HG02571 (cell line): Measurements from ENCODE around the gene BPIFA3.

Experiments used
- ATAC-seq: cut with Tn5 transposase; IDR thresholded peaks from one replicate; pipeline ENCODE4 v1.9.1; 2021; ENCODE audit warnings: mild to moderate bottlenecking, moderate library complexity; ENCODE audit not compliant: unreplicated experiment

The BPIFA3 gene

GRCh38 chr20:33211817-33212424, 5.2 kb upstream of the BPIFA3 start:
- no peak for ATAC-seq

GRCh38 chr20:33224399-33224798, 7.2 kb downstream of the BPIFA3 start:
- no peak for ATAC-seq

GRCh38 chr20:33229843-33230242, 12.7 kb downstream of the BPIFA3 start:
- ATAC-seq = no peak

DNA sequence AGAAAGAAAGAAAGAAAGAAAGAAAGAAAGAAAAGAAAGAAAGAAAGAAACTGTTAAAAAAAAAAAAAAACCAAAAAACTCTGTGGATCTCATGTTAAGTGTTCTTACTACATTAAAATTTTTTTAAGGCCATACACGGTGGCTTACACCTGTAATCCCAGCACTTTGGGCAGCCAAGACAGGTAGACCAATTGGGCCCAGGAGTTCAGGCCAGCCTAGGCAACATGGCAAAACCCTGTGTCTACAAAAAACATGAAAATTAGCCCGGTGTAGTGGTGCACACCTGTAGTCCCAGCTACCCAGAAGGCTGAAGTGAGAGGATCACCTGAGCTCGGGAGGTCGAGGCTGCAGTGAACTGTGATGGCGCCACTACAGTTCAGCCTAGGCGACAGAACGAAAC, 14.1 kb downstream of the BPIFA3 start:
- ATAC-seq = no peak

GRCh38 chr20:33232486-33233072, 15.4 kb downstream of the BPIFA3 start:
- no peak for ATAC-seq

GRCh38 chr20:33233129-33233774, 16.1 kb downstream of the BPIFA3 start:
- no peak for ATAC-seq

- ATAC-seq = no peak
Measured at GRCh38 chr20:33234050-33234449, 16.9 kb downstream of the BPIFA3 start.

DNA sequence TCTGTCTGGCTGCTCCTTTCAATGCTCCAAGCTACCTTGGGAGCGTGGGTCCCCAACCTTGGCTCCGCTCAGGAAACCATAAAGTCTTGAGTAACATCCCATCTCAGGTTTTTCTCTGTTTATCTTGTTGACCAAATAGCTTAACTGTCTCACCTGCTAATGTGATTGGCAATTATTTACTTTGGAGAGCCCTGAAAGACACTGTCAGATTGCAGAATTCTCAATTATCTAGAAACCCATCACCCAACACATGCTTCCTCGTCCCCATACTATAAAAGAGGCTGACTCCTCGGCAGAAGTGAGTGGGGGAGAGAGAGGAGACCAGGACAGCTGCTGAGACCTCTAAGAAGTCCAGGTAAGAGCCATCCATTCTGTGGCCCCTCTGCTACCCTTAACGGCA, 18.5 kb downstream of the BPIFA3 start, which contains the start of gene BPIFA1:
Gene BPIFA1, plus strand, starts transcription at position 301 of the 400 bp plus-strand sequence. CDS start 1,716 bp downstream, outside the sequence.
- ATAC-seq = no peak

DNA sequence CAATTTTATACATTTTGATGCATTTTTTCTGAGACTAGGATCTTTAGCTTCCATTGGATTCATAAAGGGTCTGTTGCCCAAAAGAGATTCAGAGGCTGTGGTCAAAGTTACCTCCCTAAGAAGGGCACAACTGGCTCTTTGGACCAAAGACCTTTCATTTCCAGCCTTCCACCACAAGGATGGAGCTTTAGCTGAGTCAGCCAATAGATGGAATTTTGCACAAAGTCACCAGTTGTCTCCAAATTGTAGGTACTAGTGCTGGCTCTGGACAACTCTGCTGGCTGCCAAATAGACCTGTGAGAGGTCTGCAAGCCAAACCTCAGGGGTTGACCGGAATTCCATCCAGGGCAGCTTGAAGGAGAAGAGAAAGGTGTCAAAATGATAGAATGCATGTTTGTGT, 19.2 kb downstream of the BPIFA3 start:
- ATAC-seq = no peak

GRCh38 chr20:33237989-33238388, 20.8 kb downstream of the BPIFA3 start:
- no peak for ATAC-seq

DNA sequence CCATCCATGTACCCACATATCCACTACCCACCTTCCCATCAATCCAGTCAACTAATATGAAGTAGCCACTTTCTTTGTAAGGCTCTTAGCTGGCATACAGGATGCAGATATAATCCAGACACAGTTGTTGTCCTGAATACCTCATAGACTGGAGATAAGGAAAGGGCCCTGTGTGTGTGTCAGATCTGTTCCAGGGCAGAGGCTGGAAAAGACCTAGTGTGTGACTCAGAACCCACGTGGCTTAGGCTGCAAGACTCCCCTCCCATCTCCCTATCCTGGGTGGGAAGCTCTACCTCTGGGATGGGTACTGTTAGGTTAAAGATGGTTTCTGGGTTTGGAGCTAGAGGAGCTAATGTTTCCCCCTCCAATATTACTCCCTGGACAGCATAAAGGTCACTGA, 22.3 kb downstream of the BPIFA3 start:
- ATAC-seq = no peak

- ATAC-seq = no peak
Measured at GRCh38 chr20:33239979-33240736, 23.0 kb downstream of the BPIFA3 start.

DNA sequence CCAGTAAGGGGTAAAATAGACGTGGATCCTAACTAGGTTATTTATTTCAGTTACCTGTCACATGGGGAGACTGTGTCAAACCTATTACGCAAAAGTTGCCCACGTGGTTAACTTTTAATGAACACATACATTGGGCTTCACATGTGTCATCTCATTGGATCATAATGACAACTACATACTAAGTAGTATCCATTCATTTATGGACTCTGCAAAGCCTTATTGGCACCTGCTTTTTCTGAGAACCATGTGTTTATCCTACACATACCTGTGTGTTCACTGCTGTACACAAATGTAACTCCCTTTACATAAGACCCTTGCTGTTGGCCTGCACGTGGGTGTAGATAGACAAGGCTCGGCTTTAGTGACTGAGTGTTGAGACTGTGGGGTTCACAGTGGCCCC, 23.8 kb downstream of the BPIFA3 start:
- ATAC-seq = no peak

DNA sequence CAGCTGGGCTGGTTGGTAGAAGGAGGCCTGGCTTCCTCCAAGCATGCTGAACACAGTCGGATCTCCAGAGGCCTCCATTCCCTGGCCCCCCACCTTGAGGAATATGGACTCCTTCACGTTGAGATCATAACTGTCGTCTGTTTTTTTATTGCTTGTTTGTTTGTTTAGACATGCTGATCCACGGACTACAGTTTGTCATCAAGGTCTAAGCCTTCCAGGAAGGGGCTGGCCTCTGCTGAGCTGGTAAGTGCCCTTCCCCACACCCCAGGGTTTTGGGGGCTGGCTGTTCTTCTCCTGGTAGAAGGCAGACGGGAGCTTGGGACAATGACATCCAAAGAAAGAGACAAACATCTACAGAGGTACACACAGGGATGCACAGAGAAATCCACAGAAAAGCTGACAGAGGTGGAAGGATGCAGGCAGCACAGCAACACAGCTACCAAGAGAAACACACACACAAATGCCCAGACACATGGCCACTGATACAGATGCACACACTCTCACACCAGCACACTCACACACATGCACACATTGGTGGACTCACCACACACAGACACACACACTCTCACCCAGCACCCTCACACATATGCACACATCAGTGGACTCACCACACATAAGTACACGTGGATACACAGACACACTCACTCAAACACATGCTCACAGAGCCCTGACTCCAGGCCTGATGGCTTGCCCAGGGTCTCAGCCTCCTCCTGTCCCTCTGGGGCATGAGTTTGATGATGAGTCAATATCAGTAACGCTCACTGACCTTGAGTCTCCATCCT, 25.4 kb downstream of the BPIFA3 start:
- no peak for ATAC-seq

- no peak for ATAC-seq
Measured at GRCh38 chr20:33246077-33246476, 28.9 kb downstream of the BPIFA3 start.

GRCh38 chr20:33249456-33249855, 32.3 kb downstream of the BPIFA3 start:
- no peak for ATAC-seq

DNA sequence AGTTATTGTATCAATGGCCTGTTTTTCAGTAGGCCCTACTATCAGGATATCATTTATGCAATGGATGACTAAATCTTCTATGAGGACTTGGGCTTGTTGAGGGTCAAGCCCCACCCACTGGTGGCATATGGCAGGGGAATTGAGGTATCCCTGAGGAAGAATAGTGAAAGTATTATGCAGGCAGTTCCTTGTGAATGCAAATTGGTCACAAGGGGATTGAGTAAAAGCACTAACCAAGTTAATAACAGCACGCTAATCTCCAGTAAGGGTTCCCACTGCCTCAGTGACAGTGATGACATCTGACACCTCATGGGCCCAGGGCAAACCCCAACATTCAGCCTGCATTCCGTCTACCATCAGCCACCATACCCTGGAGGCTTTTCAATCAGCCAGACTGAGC, 33.5 kb downstream of the BPIFA3 start:
- no peak for ATAC-seq

DNA sequence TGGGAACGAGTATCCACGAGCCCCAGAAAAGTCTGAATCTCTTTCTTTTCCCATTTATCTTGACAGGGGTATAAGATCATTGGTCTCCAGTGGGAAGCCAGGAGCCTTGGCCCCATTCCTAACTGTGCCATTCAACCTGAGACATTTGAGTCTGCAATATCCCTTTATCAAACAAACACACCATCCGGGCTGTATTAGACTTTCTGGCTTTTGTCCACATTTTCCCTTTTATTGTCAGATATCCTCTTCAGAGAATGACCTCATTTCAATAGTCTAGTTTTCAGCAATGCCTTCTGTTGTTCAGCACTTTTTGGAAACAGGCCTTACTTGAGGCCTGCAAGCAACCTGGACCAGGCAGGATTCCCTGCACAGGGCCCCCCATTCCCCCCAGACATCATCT, 34.3 kb downstream of the BPIFA3 start:
- no peak for ATAC-seq

- no peak for ATAC-seq
Measured at GRCh38 chr20:33252460-33252859, 35.3 kb downstream of the BPIFA3 start.

DNA sequence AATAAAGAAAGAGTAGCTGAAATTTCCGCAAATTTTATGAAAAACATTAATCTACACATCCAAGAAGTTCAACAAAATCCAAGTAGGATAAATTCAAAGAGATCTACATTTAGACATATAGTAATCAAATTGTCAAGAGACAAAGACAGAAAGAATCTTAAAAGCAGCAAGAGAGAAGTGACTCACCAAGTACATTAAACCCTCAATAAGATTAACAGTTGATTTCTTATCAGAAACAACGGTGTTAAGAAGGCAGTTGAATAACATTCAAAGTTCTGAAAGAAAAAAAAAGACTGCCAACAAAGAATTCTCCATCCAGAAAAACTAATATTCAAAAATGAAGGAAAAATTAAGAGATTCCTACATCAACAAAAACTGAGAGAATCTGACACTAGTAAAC, 37.9 kb downstream of the BPIFA3 start:
- ATAC-seq = no peak

DNA sequence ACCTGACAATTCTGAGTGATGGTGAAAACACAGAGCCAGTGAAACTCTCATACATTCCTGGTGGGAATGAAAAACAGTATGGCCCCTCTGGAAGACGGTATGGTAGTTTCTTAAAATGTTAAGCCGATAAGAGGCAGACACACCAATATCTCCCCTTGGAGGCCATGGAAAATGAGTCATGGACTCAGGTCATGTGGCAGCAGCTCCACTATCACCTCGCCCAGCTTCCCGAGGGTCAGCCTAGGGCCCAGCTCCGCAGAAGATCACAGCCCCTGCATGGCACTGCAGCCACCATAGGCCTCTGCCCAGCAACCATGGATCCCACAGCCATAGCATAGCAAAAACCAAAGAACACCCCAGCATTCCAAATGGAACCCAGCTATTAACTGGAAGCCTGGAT, 40.1 kb downstream of the BPIFA3 start:
- ATAC-seq = no peak
